GM12892 (cell line): ENCODE data around the gene ACAD10.
"Not testable (repeated sequence)": the region's sequence is repeated elsewhere in the genome, so short reads cannot be mapped to it uniquely, and the experiment has no call there.

Experiments used
- DNase-seq: peaks from one replicate; pipeline ENCODE4 v3.0.0; 2011; ENCODE audit not compliant: insufficient read length
- FAIRE-seq: peaks from 2 replicates; lab custom pipeline; 2011; peaks lifted over from hg19 to GRCh38; lab: Jason Lieb, UNC
- POLR2A ChIP-seq: IDR thresholded peaks from 2 replicates; pipeline ENCODE4 v1.6.1; 2011; ENCODE audit warnings: low read depth, low read length, control low read depth
- POLR2AphosphoS5 ChIP-seq: IDR thresholded peaks from 2 replicates; pipeline ENCODE4 v1.6.1; 2011; ENCODE audit warnings: low read depth, low read length, control low read depth
- TAF1 ChIP-seq: IDR thresholded peaks from 2 replicates; pipeline ENCODE4 v1.6.1; 2011; ENCODE audit warnings: low read depth, mild to moderate bottlenecking, control low read depth, low read length, borderline replicate concordance

The ACAD10 gene

DNA sequence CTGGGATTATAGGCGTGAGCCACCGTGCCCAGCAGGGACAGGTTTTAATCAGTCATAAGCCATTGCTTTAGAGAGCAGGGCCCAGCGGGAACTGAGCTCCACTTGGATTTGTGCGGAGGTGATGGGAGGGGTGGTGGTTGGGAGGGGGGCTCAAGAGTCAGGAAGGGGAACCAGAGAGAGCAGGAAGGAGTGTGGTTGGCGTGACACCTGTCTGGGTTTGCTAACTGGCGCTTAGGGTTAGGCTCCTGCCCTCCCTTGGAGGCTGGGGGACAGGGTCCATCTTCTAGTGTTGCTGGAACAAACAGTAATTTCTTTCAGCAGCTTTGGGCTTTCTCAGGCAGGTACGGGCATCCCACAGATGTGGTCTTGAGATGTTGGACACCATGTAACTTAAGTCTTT lies 73.4 kb downstream of the ACAD10 start:
- TF ChIP-seq TAF1 (no peak), POLR2AphosphoS5 (no peak), POLR2A (no peak)
- FAIRE-seq (no peak), DNase-seq (no peak)

DNA sequence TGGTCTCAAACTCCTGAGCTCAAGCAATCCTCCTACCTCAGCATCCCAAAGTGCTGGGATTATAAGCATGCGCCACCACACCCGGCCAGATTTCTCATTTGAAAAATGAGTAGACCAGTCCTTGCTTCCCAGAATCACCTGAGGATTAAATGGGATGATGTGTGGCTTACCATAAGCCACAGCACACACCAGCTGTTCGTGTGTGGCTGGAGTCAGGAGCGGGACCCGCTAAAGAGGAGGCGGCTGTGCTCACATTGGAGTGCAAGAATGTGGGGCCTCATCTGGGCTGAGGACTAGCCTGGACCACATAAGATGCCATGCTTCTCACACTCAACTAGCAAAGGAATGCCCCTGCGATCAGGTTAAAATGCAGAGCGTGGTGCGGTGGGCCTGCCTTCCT lies 74.1 kb downstream of the ACAD10 start:
- FAIRE-seq: no peak
- TF ChIP-seq TAF1: no peak
- TF ChIP-seq POLR2AphosphoS5: no peak
- TF ChIP-seq POLR2A: no peak

DNA sequence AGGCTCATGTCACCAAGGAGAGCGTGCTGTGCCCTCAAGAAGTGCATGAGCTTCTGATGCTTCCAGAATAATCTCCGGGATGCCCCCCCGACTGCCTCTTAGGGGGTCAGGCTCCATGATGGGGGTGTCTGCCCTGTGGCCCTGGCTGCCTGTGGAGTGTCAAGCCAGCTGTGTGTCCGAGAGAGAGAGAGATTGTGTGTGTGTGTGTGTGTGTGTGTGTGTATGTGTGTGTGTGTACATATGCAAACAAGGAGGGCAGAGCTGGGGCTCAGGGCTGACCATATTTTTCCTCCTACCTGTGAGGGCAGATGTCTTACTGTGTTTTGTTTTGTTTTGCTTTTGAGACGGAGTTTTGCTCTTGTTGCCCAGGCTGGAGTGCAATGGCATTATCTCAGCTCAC lies 75.2 kb downstream of the ACAD10 start:
- DNase-seq (no peak), FAIRE-seq (peak; percentile 63)
- TF ChIP-seq TAF1 (no peak), POLR2AphosphoS5 (no peak), POLR2A (no peak)

More for the DNA sequence above, 74.1 kb downstream of the ACAD10 start:
- no peak for DNase-seq

DNA sequence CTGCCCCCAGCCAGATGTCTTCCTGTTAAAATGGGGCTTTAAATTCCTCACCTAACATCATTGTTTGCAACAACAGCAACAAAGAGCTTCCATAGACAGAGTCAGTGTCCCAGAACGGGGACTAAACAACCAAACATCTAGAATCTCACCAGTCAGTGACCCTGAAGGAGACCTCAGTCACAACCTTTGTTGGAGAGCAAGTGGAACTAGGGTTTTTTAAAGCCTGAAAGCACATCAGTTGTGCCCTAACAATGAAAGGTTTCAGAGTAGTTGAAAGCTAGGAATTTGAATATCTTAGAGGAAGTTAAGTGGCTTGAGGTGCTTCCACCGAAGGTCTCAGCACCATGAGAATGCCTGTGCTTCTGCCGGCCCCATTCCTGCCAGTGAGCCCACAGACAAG lies 75.9 kb downstream of the ACAD10 start:
- FAIRE-seq (peak; percentile 90), DNase-seq (no peak)

DNA sequence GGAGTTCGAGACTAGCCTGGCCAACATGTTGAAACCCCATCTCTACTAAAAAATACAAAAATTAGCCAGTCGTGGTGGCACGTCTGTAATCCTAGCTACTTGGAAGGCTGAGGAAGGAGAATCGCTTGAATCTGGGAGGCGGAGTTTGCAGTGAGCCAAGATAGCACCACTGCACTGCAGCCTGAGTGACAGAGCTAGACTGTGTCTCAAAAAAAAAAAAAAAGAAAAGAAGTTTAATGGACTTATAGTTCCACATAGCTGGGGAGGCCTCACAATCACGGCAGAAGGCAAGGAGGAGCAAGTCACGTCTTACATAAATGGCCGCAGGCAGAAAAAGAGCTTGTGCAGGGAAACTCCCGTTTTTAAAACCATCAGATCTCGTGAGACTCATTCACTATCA lies 77.7 kb downstream of the ACAD10 start:
- not testable (repeated sequence) for FAIRE-seq, DNase-seq

More for the DNA sequence above, 75.9 kb downstream of the ACAD10 start:
- TF ChIP-seq POLR2A (no peak), POLR2AphosphoS5 (no peak), TAF1 (no peak)

DNA sequence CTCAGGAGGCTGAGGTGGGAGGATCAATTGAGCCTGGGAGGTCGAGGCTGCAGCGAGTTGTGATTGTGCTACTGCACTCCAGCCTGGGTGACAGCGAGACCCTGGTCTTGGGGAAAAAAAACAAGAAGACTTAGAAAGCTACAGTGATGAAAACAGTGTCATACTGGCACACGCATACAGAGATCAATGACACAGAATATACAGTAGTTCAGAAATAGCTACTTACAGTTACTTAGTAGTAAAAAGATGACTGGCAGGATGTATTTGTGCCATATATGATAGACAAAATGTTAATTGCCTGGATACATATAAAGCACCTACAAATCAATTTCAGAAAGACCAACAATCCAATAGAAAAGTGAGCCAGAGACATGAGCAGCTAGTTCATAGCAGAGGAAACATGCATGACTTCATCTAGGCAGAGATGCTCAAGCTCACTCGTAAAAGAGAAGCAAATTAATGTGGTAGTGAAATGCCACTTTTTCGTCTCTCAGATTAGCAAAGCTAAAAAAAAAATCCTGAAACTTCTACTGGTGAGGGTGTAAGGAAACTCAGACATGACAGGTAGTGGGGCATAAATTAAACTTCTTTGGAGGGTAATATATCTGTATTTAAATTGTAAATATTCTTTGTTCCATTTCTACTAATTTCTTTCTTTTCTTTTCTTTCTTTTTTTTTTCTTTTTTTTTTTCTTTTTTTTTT lies 78.4 kb downstream of the ACAD10 start:
- FAIRE-seq (peak; percentile 84), DNase-seq (no peak)
- no peak for TF ChIP-seq POLR2A
- TF ChIP-seq POLR2AphosphoS5: no peak
- TF ChIP-seq TAF1: no peak

DNA sequence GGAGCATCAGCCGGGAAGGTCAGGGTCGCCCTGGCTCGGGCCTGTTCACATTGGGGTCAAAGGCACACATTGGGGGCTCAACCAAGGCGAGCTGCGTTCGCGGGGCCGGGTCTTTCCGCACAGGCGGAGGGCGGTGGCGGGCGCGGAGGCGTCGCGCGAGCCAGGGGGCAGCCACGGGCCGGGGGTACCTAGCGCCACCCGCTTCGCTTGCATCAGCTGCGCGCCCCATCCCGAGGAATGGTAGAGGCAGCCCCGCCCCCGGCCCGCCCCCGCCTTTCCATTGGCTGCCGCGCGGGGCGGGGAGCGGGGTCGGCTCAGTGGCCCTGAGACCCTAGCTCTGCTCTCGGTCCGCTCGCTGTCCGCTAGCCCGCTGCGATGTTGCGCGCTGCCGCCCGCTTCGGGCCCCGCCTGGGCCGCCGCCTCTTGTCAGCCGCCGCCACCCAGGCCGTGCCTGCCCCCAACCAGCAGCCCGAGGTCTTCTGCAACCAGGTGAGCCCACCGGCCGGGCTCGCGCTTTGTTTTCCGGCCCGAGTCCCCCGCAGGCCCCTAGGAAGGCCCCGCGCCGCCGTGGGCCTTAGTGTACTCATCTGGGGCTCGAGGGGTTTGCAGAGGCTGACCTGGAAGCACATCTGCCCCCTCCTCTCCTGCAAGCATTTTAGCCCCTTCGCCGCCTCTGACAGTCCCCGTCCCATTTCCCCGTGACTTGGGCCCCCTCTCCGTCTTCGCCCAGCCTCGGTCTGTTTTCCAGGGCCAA lies 80.9 kb downstream of the ACAD10 start, which contains the start of gene ALDH2:
Gene ALDH2, plus strand, starts transcription at position 326 of the 754 bp plus-strand sequence. Its CDS starts 50 bp downstream, at position 376.
- TF ChIP-seq POLR2A: no peak
- TF ChIP-seq POLR2AphosphoS5: no peak
- TF ChIP-seq TAF1: no peak
- FAIRE-seq (no peak), DNase-seq (no peak)

DNA sequence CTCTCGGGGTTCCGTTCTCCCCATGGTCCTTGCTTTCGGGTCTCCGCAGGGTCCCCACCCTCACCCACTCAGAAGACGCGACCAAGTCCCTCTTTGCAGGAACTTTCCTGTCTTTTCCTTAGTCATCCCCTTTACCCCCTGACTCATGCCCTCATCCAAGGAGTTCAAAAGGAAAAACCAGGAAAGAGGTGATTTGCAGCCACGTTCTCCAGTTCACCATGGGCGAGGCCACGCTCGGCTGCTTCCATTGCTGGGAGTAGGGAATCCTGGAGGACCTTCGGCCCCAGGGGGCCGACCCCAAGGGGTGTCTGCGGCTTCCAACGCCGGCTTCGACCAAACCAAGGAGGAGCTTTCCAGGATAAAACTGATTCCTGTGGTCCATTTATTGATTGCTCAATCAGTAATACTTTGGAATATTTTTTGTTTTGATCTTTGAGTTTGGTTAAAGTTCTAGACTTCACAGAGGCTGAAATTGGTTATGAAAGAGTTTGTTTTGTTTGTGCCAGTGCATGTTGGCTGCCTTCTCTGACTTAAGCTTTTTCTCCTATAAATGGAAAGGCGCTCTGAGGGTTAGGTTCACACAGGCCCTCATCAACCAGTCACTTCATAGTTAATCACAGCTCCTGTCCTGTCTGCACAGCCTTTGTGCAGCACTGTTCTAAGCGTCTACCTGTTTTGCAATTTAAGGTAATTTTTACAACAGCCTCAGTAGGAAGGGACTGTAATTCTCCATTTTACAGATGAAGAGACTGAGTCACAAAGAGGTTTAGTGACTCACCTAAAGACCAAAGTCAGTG lies 81.7 kb downstream of the ACAD10 start:
- FAIRE-seq: no peak
- no peak for TF ChIP-seq TAF1
- DNase-seq: no peak

DNA sequence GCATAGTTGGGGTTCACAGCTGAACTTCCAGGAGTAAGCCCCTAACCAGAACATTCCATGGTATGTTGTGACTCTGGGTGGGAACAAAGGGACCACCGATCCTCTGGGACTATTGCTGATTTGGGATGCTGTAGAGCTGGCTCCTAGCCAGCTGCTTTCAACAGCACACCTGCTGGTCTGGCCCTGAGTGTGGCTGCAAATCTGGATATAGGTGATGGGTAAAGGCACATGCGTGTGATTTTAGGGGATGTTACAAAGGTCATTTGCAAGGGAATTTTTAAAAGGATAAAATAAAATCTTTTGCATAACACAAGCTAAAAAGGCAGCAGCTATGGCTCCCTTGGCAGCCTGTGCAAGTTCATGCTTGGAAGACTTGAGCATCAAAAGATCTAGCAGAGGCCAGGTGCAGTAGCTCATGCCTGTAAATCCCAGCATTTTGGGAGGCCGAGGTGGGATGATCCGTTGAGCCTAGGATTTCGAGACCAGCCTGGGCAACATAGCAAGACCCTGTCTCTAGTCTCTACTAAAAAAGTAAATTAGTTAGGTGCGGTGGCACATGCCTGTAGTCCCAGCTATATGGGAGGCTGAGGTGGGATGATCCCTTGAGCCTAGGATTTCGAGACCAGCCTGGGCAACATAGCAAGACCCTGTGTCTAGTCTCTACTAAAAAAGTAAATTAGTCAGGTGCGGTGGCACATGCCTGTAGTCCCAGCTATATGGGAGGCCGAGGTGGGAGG lies 82.5 kb downstream of the ACAD10 start:
- DNase-seq (no peak), FAIRE-seq (no peak)
- TF ChIP-seq TAF1 (no peak), POLR2AphosphoS5 (no peak), POLR2A (no peak)

DNA sequence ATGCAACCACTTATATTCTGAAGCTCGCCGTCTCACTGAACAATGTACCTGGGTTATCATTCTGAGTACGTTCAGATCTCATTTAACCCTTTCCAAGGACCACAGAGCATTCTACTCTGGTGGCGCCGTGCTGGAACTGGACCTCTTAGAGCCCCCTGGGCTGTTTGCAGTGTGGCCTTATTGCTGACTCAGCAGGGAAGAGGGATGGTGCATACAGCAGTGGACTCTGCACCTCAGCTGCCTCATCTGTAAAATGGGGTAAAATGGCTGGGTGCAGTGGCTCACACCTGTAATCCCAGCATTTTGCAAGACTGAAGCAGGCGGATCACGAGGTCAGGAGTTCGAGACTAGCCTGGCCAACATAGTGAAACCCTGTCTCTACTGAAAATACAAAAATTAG lies 83.7 kb downstream of the ACAD10 start:
- no peak for DNase-seq
- FAIRE-seq: no peak

DNA sequence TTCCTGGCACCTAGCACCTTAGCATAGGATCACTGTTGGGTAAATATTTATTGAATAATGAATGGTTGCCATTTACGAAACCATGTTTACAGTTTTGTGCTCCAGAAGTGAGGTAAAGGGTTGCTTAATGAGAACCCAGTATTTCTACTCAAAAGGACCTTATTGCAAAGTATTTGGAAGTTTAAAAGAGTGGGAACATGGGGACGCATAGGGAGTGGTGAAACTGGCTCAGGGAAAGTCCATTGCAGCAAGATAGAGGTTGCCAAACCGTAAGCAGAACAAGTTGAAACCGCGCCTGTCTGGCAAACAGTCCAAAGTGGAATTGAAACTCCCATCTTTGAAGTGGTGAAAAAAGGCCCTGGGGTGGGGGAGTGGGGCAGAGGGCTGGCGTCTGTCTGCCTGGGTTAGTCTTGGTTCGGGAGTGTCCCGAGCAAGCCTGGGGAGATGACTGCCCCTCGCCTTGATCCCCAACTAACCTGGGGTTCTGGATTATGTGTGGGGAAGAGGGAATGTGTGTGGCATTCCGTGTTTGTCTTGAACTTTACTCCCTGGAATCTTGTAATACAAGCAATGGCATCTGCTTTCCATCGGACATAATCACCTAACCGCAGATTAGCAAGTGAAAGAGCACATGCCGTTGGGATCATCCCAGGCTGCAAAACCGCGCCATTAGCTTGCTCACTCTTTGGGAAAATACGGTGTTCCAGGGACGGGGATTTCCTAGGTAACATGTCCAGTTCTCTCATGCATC lies 88.1 kb downstream of the ACAD10 start:
- DNase-seq (no peak), FAIRE-seq (peak; percentile 74)
- TF ChIP-seq POLR2AphosphoS5 (no peak), TAF1 (no peak), POLR2A (no peak)

More for the DNA sequence above, 83.7 kb downstream of the ACAD10 start:
- TF ChIP-seq POLR2A (no peak), POLR2AphosphoS5 (no peak), TAF1 (no peak)
